Astrocyte of the cerebellum (primary cell): ENCODE measurements around the gene MON2.

ENCODE experiments used
- DNase-seq: peaks from one replicate; pipeline ENCODE4 v3.0.0-alpha.2; 2011; ENCODE audit warnings: low read depth
- H3K4me3 ChIP-seq: 2 replicates; pipeline ENCODE4 v1.5.1; 2011; ENCODE audit warnings: mild to moderate bottlenecking, low read depth, low read length, moderate library complexity
- CTCF ChIP-seq: IDR thresholded peaks from 2 replicates; pipeline ENCODE4 v1.5.1; 2012; ENCODE audit warnings: low read length, low read depth, moderate library complexity, mild to moderate bottlenecking; ENCODE audit errors: missing control alignments
- in situ Hi-C: cut with HindIII; loops from 2 replicates; pipeline ENCODE4 v1.10.0; 2017; ENCODE audit warnings: low sequenced_read_pairs

MON2 gene

GRCh38 chr12:62649412-62650138 is 182.9 kb downstream of the MON2 start:
- in situ Hi-C loops, result no loop called here
- no peak for TF ChIP-seq CTCF

More at GRCh38 chr12:62649412-62650138, 182.9 kb downstream of the MON2 start:
- no peak overlapping the region for H3K4me3 ChIP-seq
- DNase-seq, result no peak
